Peyer's patch (tissue), 4 donors: Measurements from ENCODE around the gene ASCC1.

Experiments used
- POLR2A ChIP-seq, 2 donors: fragments of 450-650 bp; IDR thresholded peaks; one replicate each; pipeline ENCODE4 v1.5.1; 2017; ENCODE audit warnings: antibody characterized with exemption in 2 of 2, mild to moderate bottlenecking in 2 of 2, moderate library complexity in 2 of 2
- TF ChIP-seq, protein P1 (sequence below), 6 experiments: fragments of 450-650 bp in 4 of 6; fragments of 200-600 bp in 2 of 6; sonication (generic) in 1 of 6; IDR thresholded peaks; one replicate each; pipeline ENCODE4 v1.5.1; 2017 to 2019; ENCODE audit warnings: antibody characterized with exemption in 6 of 6, mild to moderate bottlenecking in 3 of 6, moderate library complexity in 1 of 6

DNA sequence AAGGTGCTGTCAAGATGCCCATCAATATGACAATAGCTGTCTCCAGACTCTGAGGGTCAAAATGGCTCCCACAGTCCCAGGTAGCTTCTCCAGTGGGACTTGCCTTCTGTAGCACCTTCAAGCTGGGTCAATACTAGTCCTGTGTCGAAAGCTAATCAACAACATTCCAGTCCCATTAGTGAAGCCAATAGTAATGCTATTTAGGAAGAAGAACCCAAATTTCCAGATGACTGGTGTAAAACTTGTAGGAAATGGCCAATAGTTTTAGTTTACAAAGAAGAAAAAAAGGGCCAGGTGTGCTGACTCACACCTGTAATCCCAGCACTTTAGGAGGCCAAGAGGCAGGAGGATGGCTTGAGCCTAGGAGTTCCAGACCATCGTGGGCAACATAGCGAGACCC is 125.8 kb downstream of the ASCC1 start:
- TF ChIP-seq, protein P1, sequence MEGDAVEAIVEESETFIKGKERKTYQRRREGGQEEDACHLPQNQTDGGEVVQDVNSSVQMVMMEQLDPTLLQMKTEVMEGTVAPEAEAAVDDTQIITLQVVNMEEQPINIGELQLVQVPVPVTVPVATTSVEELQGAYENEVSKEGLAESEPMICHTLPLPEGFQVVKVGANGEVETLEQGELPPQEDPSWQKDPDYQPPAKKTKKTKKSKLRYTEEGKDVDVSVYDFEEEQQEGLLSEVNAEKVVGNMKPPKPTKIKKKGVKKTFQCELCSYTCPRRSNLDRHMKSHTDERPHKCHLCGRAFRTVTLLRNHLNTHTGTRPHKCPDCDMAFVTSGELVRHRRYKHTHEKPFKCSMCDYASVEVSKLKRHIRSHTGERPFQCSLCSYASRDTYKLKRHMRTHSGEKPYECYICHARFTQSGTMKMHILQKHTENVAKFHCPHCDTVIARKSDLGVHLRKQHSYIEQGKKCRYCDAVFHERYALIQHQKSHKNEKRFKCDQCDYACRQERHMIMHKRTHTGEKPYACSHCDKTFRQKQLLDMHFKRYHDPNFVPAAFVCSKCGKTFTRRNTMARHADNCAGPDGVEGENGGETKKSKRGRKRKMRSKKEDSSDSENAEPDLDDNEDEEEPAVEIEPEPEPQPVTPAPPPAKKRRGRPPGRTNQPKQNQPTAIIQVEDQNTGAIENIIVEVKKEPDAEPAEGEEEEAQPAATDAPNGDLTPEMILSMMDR (IDR thresholded peaks at IDR 0.05): no peak
- no peak for TF ChIP-seq POLR2A (IDR thresholded peaks at IDR 0.05)
